Measurements from ENCODE around the gene LMAN2L.

LMAN2L gene

GRCh38 chr2:96702098-96702785, 37.6 kb downstream of the LMAN2L start:
- no peak for DNase-seq

GRCh38 chr2:96701636-96702035, 38.2 kb downstream of the LMAN2L start:
- no peak for DNase-seq

- DNase-seq, result no peak
Observed at GRCh38 chr2:96700086-96700485, 39.8 kb downstream of the LMAN2L start.

GRCh38 chr2:96699621-96700020, 40.2 kb downstream of the LMAN2L start:
- DNase-seq, result no peak

- no peak for DNase-seq
Observed at GRCh38 chr2:96699021-96699420, 40.8 kb downstream of the LMAN2L start.

- DNase-seq, result no peak
Observed at GRCh38 chr2:96698221-96698861, 41.5 kb downstream of the LMAN2L start.

GRCh38 chr2:96697476-96697875, 42.4 kb downstream of the LMAN2L start:
- DNase-seq, result no peak

- DNase-seq, result no peak
Observed at GRCh38 chr2:96695602-96696001, 44.3 kb downstream of the LMAN2L start.

- no peak for DNase-seq
Observed at GRCh38 chr2:96694816-96695455, 44.9 kb downstream of the LMAN2L start.

- DNase-seq, result no peak
Observed at GRCh38 chr2:96694279-96694678, 45.6 kb downstream of the LMAN2L start.

- DNase-seq, result no peak
Observed at GRCh38 chr2:96693286-96694200, 46.3 kb downstream of the LMAN2L start.

- DNase-seq, result no peak
Observed at GRCh38 chr2:96692094-96692971, 47.5 kb downstream of the LMAN2L start.

GRCh38 chr2:96691022-96691612, 48.7 kb downstream of the LMAN2L start:
- DNase-seq, result no peak

GRCh38 chr2:96690306-96691021, 49.4 kb downstream of the LMAN2L start:
- no peak for DNase-seq

GRCh38 chr2:96689431-96689991, 50.4 kb downstream of the LMAN2L start:
- no peak for DNase-seq

GRCh38 chr2:96688649-96689430, 51.0 kb downstream of the LMAN2L start:
- DNase-seq, result no peak

GRCh38 chr2:96687711-96688640, 51.9 kb downstream of the LMAN2L start:
- DNase-seq, result no peak

- DNase-seq, result no peak
Observed at GRCh38 chr2:96687266-96687665, 52.6 kb downstream of the LMAN2L start.

Measured in stimulated activated CD8-positive, alpha-beta memory T cell treated with anti-CD3 and anti-CD28 coated beads, Interleukin-4, amount 100 ng/mL, for 48 hours (primary cell).